ENCODE data around the gene ACAP1.
A peak's percentile ranks its signal among the peaks of the same experiment; 100 is the strongest.
"Not testable (repeated sequence)": the region's sequence is repeated elsewhere in the genome, so short reads cannot be mapped to it uniquely, and the experiment has no call there.

Gene ACAP1

GRCh38 chr17:7355573-7355972 is 19.2 kb downstream of the ACAP1 start:
- DNase-seq = no peak

DNA sequence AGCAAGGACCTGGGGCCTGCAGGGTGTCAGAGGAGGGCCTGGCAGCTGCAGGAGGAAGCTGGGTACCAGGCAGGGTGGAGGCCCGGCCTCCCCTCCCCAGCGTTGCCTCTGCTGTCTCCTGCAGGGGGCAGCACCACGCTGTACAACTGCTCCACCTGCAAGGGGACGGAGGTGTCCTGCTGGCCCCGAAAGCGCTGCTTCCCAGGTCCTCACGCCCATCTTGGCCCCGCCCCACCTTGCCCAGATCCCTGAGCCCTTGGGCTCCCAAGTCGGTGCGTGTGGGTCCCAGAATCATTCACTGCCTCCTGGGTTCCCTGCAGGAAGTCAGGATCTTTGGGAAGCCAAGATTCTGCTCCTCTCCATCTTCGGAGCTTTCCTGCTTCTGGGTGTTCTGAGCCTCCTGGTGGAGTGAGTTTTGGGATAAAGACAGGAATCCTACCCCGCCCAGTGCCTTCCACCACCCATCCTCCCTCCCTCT is 19.8 kb downstream of the ACAP1 start:
- peak; percentile 61 to 87 (median 75) for DNase-seq

GRCh38 chr17:7356756-7357155 is 20.4 kb downstream of the ACAP1 start:
- no peak for DNase-seq

- no peak for DNase-seq
These were observed 21.1 kb downstream of the ACAP1 start for GRCh38 chr17:7357381-7357780.

- DNase-seq = no peak
These were observed 25.6 kb downstream of the ACAP1 start for GRCh38 chr17:7361906-7362305.

GRCh38 chr17:7363311-7363710 is 27.0 kb downstream of the ACAP1 start:
- no peak for DNase-seq

DNA sequence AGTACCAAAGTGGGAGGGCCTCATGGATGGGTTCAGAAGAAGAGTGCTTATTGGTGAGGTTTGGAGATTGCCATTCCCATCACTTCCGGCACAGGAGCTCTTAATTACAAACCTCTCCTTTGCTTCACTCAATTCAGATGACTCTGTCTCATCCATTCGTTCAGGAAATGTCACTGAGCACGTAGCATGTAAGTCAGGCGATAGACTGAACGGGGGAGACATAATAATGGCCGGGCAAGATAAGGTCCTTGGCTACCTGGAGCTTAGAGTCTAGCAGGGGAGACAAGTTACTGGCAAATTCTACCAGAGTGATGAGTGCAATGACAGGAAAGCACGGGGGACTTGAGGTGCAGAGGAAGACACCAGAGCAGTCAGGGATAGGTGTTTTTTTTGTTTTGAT is 29.6 kb downstream of the ACAP1 start:
- DNase-seq = not testable (repeated sequence)

- no peak for DNase-seq
These were observed 30.8 kb downstream of the ACAP1 start for GRCh38 chr17:7367083-7367482.

GRCh38 chr17:7367918-7368598 is 31.7 kb downstream of the ACAP1 start:
- DNase-seq = no peak

DNA sequence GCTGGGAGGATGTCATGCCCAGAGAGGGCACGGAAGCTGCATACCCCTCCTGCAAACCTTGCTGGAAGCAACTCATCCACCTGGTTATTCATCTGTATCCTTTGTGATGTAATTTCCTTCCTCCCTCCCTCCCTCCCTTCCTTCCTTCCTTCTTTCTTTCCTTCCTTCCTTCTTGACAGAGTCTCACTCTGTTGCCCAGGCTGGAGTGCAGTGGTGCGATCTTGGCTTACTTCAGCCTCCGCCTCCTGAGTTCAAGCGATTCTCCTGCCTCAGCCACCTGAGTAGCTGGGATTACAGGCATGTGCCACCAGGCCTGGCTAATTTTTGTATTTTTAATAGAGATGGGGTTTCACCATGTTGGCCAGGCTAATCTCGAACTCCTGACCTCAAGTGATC is 32.3 kb downstream of the ACAP1 start:
- not testable (repeated sequence) for DNase-seq

DNA sequence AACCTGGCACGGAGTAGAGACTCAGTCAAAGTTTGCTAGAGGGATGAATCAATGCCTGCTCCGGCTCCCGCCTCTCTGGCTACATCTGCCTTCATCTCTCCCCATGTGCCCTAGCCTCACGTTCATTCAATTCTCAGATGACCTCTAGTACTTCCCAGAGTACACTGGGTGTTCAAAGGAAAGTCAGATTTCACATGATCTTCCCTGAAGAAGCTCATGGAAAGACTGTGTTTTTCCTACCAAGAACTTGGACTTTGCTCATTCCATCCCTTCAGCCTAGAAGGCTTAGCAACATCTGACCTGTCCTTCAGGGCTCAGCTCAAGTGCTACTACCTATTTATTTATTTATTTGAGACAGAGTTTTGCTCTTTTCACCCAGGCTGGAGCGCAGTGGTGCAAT is 33.5 kb downstream of the ACAP1 start:
- no peak for DNase-seq

- DNase-seq = no peak
These were observed 34.5 kb downstream of the ACAP1 start for GRCh38 chr17:7370853-7371252.

DNA sequence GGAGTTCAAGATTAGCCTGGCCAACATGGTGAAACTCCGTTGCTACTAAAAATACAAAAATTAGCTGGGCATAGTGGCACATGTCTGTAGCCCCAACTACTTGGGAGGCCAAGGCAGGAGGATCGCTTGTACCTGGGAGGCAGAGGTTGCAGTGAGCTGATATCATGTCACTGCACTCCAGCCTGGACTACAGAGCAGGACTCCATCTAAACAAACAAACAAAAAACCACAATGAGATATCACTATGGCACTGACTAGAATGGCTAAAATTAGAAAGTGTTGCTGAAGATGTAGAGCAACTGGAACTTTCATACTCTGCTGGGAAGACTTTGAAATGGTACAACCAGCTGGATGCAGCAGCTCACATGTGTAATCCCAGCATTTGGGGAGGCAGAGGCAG is 38.0 kb downstream of the ACAP1 start:
- no peak for DNase-seq

GRCh38 chr17:7379134-7379533 is 42.8 kb downstream of the ACAP1 start:
- no peak for DNase-seq

- no peak for DNase-seq
These were observed 44.0 kb downstream of the ACAP1 start for GRCh38 chr17:7380321-7380720.

GRCh38 chr17:7380855-7381683 is 44.7 kb downstream of the ACAP1 start, which contains the start of gene TNK1:
Gene TNK1, plus strand, starts transcription at chr17:7381089. Its CDS starts 1,838 bp downstream, at chr17:7382927.
- no peak for DNase-seq

GRCh38 chr17:7382901-7383300 is 46.6 kb downstream of the ACAP1 start:
- no peak for DNase-seq

DNA sequence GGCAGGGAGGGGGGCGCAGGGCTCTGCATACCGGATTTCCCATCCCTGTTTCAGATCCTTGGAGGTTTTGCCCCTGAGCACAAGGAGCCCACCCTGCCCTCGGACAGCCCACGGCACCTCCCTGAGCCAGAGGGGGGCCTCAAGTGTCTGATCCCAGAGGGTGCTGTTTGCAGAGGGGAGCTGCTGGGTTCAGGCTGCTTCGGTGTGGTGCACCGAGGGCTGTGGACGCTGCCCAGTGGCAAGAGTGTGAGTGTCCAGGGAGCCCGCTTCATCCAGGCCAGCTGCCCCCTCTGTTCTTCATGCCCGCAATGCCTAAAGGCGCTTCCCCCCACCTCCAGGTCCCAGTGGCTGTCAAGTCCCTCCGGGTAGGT is 47.0 kb downstream of the ACAP1 start:
- no peak for DNase-seq

DNA sequence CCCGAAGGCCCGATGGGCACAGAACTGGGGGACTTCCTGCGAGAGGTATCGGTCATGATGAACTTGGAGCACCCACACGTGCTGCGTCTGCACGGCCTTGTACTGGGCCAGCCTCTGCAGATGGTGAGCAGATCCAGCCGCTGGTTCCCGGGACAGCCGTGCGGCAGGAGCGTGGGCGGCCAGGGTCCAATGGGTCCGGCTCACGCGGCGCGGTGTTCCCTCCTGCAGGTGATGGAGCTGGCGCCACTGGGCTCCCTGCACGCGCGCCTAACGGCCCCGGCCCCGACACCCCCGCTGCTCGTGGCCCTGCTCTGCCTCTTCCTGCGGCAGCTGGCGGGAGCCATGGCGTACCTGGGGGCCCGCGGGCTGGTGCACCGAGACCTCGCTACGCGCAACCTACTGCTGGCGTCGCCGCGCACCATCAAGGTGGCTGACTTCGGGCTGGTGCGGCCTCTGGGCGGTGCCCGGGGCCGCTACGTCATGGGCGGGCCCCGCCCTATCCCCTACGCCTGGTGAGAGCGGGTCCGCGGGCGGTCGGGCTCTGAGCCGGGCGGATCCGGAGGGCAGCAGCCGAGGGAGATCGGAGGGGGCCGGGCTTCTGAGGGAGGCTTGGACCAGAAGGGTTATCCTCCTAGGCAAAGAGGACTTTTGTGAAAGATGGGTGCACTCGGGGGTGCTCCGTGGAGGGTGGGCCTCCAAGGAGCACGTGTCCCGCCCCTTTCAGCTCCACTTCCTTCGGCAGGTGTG is 47.6 kb downstream of the ACAP1 start:
- DNase-seq = peak; percentile 61 to 85 (median 75)

GRCh38 chr17:7384489-7385081 is 48.3 kb downstream of the ACAP1 start:
- no peak for DNase-seq

DNA sequence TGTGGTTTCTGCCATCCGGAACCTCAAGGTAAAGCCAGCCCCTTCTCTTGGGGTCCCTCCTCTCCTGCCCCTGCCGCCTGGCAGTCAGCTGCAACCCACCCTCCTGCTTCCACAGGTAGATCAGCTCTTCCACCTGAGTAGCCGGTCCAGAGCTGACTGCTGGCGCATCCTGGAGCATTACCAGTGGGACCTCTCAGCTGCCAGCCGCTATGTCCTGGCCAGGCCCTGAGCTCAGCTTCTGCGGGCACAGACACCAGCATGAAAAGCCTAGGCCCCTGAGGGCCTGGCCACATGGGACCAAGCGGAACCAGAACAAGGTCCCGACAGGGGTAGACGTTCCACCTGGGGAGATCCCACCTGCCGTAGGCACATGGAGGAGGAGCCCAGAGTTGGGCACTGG is 52.5 kb downstream of the ACAP1 start:
- no peak for DNase-seq

DNA sequence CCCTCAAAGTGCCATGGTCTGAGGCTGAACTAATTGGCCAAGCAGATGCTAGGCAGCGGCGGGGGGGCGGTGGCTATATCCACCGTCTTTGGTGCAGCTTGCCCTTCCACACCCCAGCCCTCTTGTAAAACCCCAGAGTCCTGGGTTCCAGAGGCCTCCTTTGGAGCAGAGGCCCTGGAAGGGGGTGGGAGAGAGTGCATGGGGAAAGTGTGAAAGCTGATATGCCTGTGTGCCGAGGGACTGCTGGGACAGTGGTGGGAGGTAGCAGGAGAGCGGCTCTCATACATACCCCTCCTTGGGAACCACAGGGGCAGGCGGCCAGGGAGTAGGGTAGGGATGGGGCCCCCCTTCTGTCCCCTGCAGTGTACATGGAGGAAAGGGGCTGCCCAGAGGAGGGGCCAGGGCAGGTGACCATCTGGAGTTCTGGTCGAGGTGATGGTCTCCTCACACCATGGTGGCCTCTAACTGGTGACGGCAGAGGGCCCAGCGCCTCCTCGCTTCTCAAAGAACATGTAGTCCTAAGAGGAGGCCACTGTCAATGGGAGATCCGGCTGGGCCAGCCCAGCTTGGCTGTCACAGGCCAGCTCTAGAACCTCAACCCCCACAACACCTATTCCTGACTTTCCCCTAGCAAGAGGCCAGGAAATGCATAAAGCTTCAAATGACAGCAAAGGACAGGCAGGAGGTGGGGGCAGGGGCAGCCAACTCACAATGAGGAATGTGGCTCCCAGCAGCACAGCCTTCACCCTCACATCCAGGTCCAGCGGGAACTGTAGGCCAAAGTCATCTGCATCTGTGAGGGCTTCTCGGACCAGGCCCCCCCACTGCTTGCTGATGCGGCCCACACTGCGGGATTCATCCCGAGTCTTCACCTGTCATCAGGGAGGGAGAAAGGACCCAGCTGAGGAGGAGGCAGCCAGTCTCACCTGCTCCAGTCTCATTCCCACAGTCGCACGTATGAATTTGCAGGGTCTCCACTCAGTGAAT is 53.9 kb downstream of the ACAP1 start:
- no peak for DNase-seq

Data from T-helper 2 cell (primary cell).